Spinal cord (tissue), 10 donors: ENCODE measurements around the gene CSRNP3. TPM values are rescaled to one million over a fixed set of nuclear protein-coding genes. Genes with fewer than 3 reads are reported as not detected.
"Not testable (repeated sequence)": the region's sequence is repeated elsewhere in the genome, so short reads cannot be mapped to it uniquely, and the experiment has no call there.

Experiments
- DNase-seq, 6 donors: peaks; one replicate each; pipeline versions ENCODE4 v3.0.0 to v3.0.0-alpha.2; 2013 to 2015; ENCODE audit warnings: low spot score in 6 of 6, low read depth in 4 of 6
- H3K27ac ChIP-seq: one replicate; pipeline ENCODE4 v1.5.1; 2013; ENCODE audit warnings: low read depth, low read length, control low read depth
- H3K27me3 ChIP-seq: one replicate; pipeline ENCODE4 v1.6.1; 2013; ENCODE audit warnings: low read length; ENCODE audit not compliant: control insufficient read depth, insufficient read depth
- H3K36me3 ChIP-seq: one replicate; pipeline ENCODE4 v1.6.1; 2013; ENCODE audit warnings: low read length; ENCODE audit not compliant: control insufficient read depth, insufficient read depth
- H3K4me1 ChIP-seq: one replicate; pipeline ENCODE4 v1.6.1; 2013; ENCODE audit warnings: low read length; ENCODE audit not compliant: control insufficient read depth, insufficient read depth
- H3K4me3 ChIP-seq: one replicate; pipeline ENCODE4 v1.5.1; 2013; ENCODE audit warnings: low read depth, low read length, control low read depth
- H3K9me3 ChIP-seq: one replicate; pipeline ENCODE4 v1.6.1; 2013; ENCODE audit warnings: low read length; ENCODE audit not compliant: control insufficient read depth, insufficient read depth
- WGBS: methylation state at CpG from one replicate; pipeline ENCODE4 v1.1.5; 2013; ENCODE audit warnings: missing lambda C conversion rate; ENCODE audit not compliant: insufficient coverage; 5-methylcytosine and 5-hydroxymethylcytosine counted together
- polyA plus RNA-seq, 2 donors: library from polyadenylated mRNA; unstranded; fragments of 120-200 nt; gene quantifications; one replicate each; pipeline ENCODE4 v1.2.1, GENCODE V29; 2013; ENCODE audit not compliant: insufficient read length in 2 of 2
- total RNA-seq, 2 donors: library from RNA; depleted of rRNA in 1 of 2; stranded (reverse); fragments of 120-200 nt in 1 of 2; fragments of >200 nt in 1 of 2; gene quantifications; one replicate each; pipeline versions ENCODE4 v1.2.3 to v1.2.4, GENCODE V29; 2013 to 2014
- donor health status: healthy.

The CSRNP3 gene
- total and polyA plus RNA-seq, 4 donors, result 21.7 to 82.9 (median 35.2) TPM

GRCh38 chr2:165573534-165574461 is 104.3 kb downstream of the CSRNP3 start:
- Histone ChIP-seq H3K27me3 (no peaks in the 10 kb centered on the region), H3K4me1 (no peaks in the 10 kb centered on the region), H3K4me3 (peak overlapping the region; percentile 50), H3K27ac (peak overlapping the region; percentile 78), H3K36me3 (no peaks in the 10 kb centered on the region), H3K9me3 (no peaks in the 10 kb centered on the region)
- peak; percentile 80 to 98 (median 86) for DNase-seq
- WGBS, result 6% methylated on average over 12 of the region's 17 CpGs

- no CpG with 5 or more reads among the region's 2 CpGs for WGBS
- peak overlapping the region; percentile 35 for H3K27ac ChIP-seq
- DNase-seq, result peak in 1 of 6 donors; percentile 66
Observed at GRCh38 chr2:165575044-165575615, 105.6 kb downstream of the CSRNP3 start.

GRCh38 chr2:165576409-165577154 is 107.1 kb downstream of the CSRNP3 start:
- no peaks in the 10 kb centered on the region for H3K36me3 ChIP-seq
- H3K27me3 ChIP-seq, result no peaks in the 10 kb centered on the region
- peak overlapping the region; percentile 44 for H3K27ac ChIP-seq
- peak in 2 of 6 donors; percentile 72 to 74 for DNase-seq
- WGBS, result 0% methylated on average over 1 of the region's 3 CpGs
- H3K4me3 ChIP-seq, result peak overlapping the region; percentile 22
- no peaks in the 10 kb centered on the region for H3K9me3 ChIP-seq
- H3K4me1 ChIP-seq, result no peaks in the 10 kb centered on the region

More at GRCh38 chr2:165575044-165575615, 105.6 kb downstream of the CSRNP3 start:
- Histone ChIP-seq H3K36me3 (no peaks in the 10 kb centered on the region), H3K9me3 (no peaks in the 10 kb centered on the region), H3K4me1 (no peaks in the 10 kb centered on the region), H3K4me3 (peak overlapping the region; percentile 50), H3K27me3 (no peaks in the 10 kb centered on the region)

- peak overlapping the region; percentile 37 for H3K27ac ChIP-seq
- no peak overlapping the region for H3K4me3 ChIP-seq
- H3K36me3 ChIP-seq, result no peaks in the 10 kb centered on the region
- H3K9me3 ChIP-seq, result no peaks in the 10 kb centered on the region
- DNase-seq, result peak in 1 of 6 donors; percentile 53
- WGBS, result 47% methylated on average over 2 of the region's 3 CpGs
- no peaks in the 10 kb centered on the region for H3K27me3 ChIP-seq
- no peaks in the 10 kb centered on the region for H3K4me1 ChIP-seq
Observed at GRCh38 chr2:165582409-165582808, 112.9 kb downstream of the CSRNP3 start.

GRCh38 chr2:165582863-165583506 is 113.5 kb downstream of the CSRNP3 start:
- H3K9me3 ChIP-seq, result no peaks in the 10 kb centered on the region
- no peaks in the 10 kb centered on the region for H3K27me3 ChIP-seq
- no CpG with 5 or more reads among the region's 1 CpG for WGBS
- no peak overlapping the region for H3K4me3 ChIP-seq
- DNase-seq, result peak in 2 of 6 donors; percentile 37 to 71
- no peaks in the 10 kb centered on the region for H3K4me1 ChIP-seq
- no peak overlapping the region for H3K27ac ChIP-seq
- no peaks in the 10 kb centered on the region for H3K36me3 ChIP-seq

GRCh38 chr2:165584126-165584654 is 114.7 kb downstream of the CSRNP3 start:
- no peak for DNase-seq
- Histone ChIP-seq H3K27ac (peak overlapping the region; percentile 10), H3K4me3 (no peak overlapping the region), H3K4me1 (no peaks in the 10 kb centered on the region), H3K36me3 (no peaks in the 10 kb centered on the region), H3K9me3 (no peaks in the 10 kb centered on the region), H3K27me3 (no peaks in the 10 kb centered on the region)
- WGBS, result 60% methylated on average over 1 of the region's 3 CpGs

- DNase-seq, result no peak
- H3K36me3 ChIP-seq, result no peaks in the 10 kb centered on the region
- H3K4me1 ChIP-seq, result no peaks in the 10 kb centered on the region
- H3K9me3 ChIP-seq, result peaks cover 2% of the 10 kb centered on the region
- H3K4me3 ChIP-seq, result no peak overlapping the region
- H3K27me3 ChIP-seq, result no peaks in the 10 kb centered on the region
- WGBS, result no CpG with 5 or more reads among the region's 3 CpGs
- no peak overlapping the region for H3K27ac ChIP-seq
Observed at GRCh38 chr2:165586019-165586418, 116.5 kb downstream of the CSRNP3 start.

- no peak for DNase-seq
- no peak overlapping the region for H3K4me3 ChIP-seq
- H3K4me1 ChIP-seq, result no peaks in the 10 kb centered on the region
- H3K9me3 ChIP-seq, result peaks cover 2% of the 10 kb centered on the region
- no peaks in the 10 kb centered on the region for H3K27me3 ChIP-seq
- peaks cover 2% of the 10 kb centered on the region for H3K36me3 ChIP-seq
- whole genome bisulfite sequencing, result 76% methylated on average over 2 of the region's 4 CpGs
- no peak overlapping the region for H3K27ac ChIP-seq
Observed at GRCh38 chr2:165587335-165587938, 117.9 kb downstream of the CSRNP3 start.

- not testable (repeated sequence) for H3K36me3 ChIP-seq, H3K4me3 ChIP-seq, H3K4me1 ChIP-seq, H3K27ac ChIP-seq, H3K27me3 ChIP-seq, H3K9me3 ChIP-seq, DNase-seq
Observed at GRCh38 chr2:165590999-165591398, 121.5 kb downstream of the CSRNP3 start.
